CD8-positive, alpha-beta memory T cell (primary cell): ENCODE data around the gene TRMU. TPM values are rescaled to one million over a fixed set of nuclear protein-coding genes. Genes with fewer than 3 reads are reported as not detected.
A peak's percentile ranks its signal among the peaks of the same experiment; 100 is the strongest.

ENCODE experiments used
- CTCF ChIA-PET: fragments of 350-600 bp; sonication (Branson Sonifier 250); formaldehyde crosslinking; loops from one replicate; lab custom pipeline; 2021; ENCODE audit warnings: antibody characterized with exemption; lab: Charles Lee
- POLR2A ChIA-PET: fragments of 350-600 bp; sonication (Branson Sonifier 250); formaldehyde crosslinking; loops from one replicate; lab custom pipeline; 2021; ENCODE audit warnings: antibody characterized with exemption; lab: Charles Lee
- DNase-seq, 5 donors: peaks; one replicate each; pipeline versions ENCODE4 v3.0.0 to v3.0.0-alpha.2; 2020 to 2022; ENCODE audit warnings: mixed read lengths in 1 of 5
- H3K27ac ChIP-seq: one replicate; pipeline ENCODE4 v1.7.0; 2013; ENCODE audit warnings: low read depth, mild to moderate bottlenecking, low read length, moderate library complexity
- H3K27me3 ChIP-seq: 2 replicates; pipeline ENCODE4 v1.7.0; 2013; ENCODE audit warnings: low read length, mild to moderate bottlenecking; ENCODE audit not compliant: insufficient read depth, poor library complexity, severe bottlenecking
- H3K36me3 ChIP-seq: 2 replicates; pipeline ENCODE4 v1.7.0; 2013; ENCODE audit warnings: mild to moderate bottlenecking, low read length, moderate library complexity; ENCODE audit not compliant: insufficient read depth
- H3K4me1 ChIP-seq: 2 replicates; pipeline ENCODE4 v1.7.0; 2013; ENCODE audit warnings: mild to moderate bottlenecking, low read length, moderate library complexity; ENCODE audit not compliant: insufficient read depth
- H3K4me3 ChIP-seq: 2 replicates; pipeline ENCODE4 v1.7.0; 2013; ENCODE audit warnings: mild to moderate bottlenecking, low read length
- H3K9me3 ChIP-seq: 2 replicates; pipeline ENCODE4 v1.7.0; 2013; ENCODE audit warnings: mild to moderate bottlenecking, low read length
- H3K27ac Mint-ChIP-seq, 8 donors: one replicate each; pipeline ENCODE4 v1.8.0; 2020 to 2021; ENCODE audit warnings: mixed read lengths in 8 of 8, mild to moderate bottlenecking in 6 of 8, inconsistent platforms in 3 of 8, moderate library complexity in 3 of 8
- H3K27me3 Mint-ChIP-seq, 2 donors: one replicate each; pipeline ENCODE4 v1.8.0; 2020 to 2021; ENCODE audit warnings: mixed read lengths in 2 of 2, mild to moderate bottlenecking in 1 of 2, moderate library complexity in 1 of 2
- H3K36me3 Mint-ChIP-seq, 3 donors: one replicate each; pipeline ENCODE4 v1.8.0; 2020 to 2021; ENCODE audit warnings: mixed read lengths in 3 of 3, inconsistent platforms in 1 of 3, mild to moderate bottlenecking in 1 of 3
- H3K4me1 Mint-ChIP-seq, 3 donors: one replicate each; pipeline ENCODE4 v1.8.0; 2020 to 2021; ENCODE audit warnings: mixed read lengths in 3 of 3, inconsistent platforms in 1 of 3, mild to moderate bottlenecking in 1 of 3
- H3K4me3 Mint-ChIP-seq, 7 donors: one replicate each; pipeline ENCODE4 v1.8.0; 2020 to 2021; ENCODE audit warnings: mixed read lengths in 7 of 7, mild to moderate bottlenecking in 6 of 7, moderate library complexity in 4 of 7, inconsistent platforms in 2 of 7
- H3K9me3 Mint-ChIP-seq, 5 donors: one replicate each; pipeline ENCODE4 v1.8.0; 2020 to 2022; ENCODE audit warnings: mixed read lengths in 5 of 5, mild to moderate bottlenecking in 3 of 5, moderate library complexity in 2 of 5, inconsistent platforms in 1 of 5
- polyA plus RNA-seq: library from polyadenylated mRNA; unstranded; fragments of 300-500 nt; fragmentation: Illumina TruSeq; gene quantifications from one replicate; pipeline ENCODE4 v1.2.3, GENCODE V29; 2021
- total RNA-seq, 2 experiments: library from RNA; stranded (reverse); gene quantifications; one replicate each; pipeline ENCODE4 v1.2.3, GENCODE V29; 2021

TRMU gene
- total and polyA plus RNA-seq, 3 experiments from 2014 or later, result 13.3 to 69.5 (median 68.9) TPM

DNA sequence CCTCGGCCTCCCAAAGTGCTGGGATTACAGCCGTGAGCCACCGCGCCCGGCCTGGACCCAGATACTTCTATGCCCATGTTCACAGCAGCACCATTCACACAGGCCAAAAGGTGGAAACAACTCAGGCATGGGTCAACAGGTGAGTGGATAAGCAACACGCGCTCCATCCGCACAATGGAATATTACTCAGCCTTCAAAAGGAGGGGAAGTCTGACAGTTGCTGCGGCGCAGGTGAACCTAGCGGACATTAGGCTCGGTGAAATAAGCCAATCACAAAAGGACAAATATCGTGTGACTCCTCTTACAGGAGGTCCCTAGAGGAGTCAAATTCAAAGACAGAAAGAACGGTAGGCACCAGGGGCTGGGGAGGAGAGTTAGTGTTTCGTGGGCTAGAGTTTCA lies 47.0 kb downstream of the TRMU start:
- no peaks in the 10 kb centered on the region for H3K4me1 Mint-ChIP-seq
- H3K9me3 Mint-ChIP-seq, result no peaks in the 10 kb centered on the region
- peak overlapping the region in 1 of 8 donors; percentile 17 for H3K27ac Mint-ChIP-seq
- no peak overlapping the region for H3K4me3 ChIP-seq
- H3K4me3 Mint-ChIP-seq, result no peak overlapping the region
- H3K36me3 Mint-ChIP-seq, result no peaks in the 10 kb centered on the region
- no peak for DNase-seq
- no peak overlapping the region for H3K27ac ChIP-seq
- H3K27me3 ChIP-seq, result no peaks in the 10 kb centered on the region
- no peaks in the 10 kb centered on the region for H3K36me3 ChIP-seq
- no peaks in the 10 kb centered on the region for H3K9me3 ChIP-seq
- peaks cover 0 to 1% of the 10 kb centered on the region in 2 donors for H3K27me3 Mint-ChIP-seq
- H3K4me1 ChIP-seq, result no peaks in the 10 kb centered on the region
- POLR2A ChIA-PET, result no interaction called here
- CTCF ChIA-PET, result no interaction called here

DNA sequence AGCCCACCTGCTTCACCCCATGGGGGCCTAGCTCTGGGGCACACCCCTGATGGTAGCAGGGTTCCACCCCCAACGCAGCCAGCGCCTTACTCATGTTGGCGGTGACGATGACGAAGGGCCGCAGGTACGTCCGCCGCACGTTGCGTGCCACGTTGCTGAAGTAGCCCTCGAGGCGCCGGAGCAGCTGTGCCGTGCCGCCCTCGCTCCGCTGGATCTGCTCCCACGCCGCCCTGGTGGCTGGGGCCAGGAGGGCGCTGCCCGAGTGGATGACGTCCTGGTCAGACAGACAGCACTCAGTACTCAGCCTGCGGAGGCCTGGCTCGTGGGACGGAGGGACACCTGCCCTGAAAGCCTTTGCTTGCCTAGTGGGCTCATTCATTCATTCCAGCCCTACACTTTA lies 50.8 kb downstream of the TRMU start:
- Mint-ChIP-seq H3K27ac (no peak overlapping the region), H3K36me3 (no peaks in the 10 kb centered on the region), H3K9me3 (no peaks in the 10 kb centered on the region), H3K27me3 (peaks cover 2 to 7% of the 10 kb centered on the region in 2 donors), H3K4me1 (peaks cover 0 to 1% (median 0%) of the 10 kb centered on the region in 3 donors), H3K4me3 (no peak overlapping the region)
- Histone ChIP-seq H3K9me3 (no peaks in the 10 kb centered on the region), H3K27ac (no peak overlapping the region), H3K4me1 (no peaks in the 10 kb centered on the region), H3K27me3 (no peaks in the 10 kb centered on the region), H3K36me3 (no peaks in the 10 kb centered on the region), H3K4me3 (no peak overlapping the region)
- ChIA-PET CTCF (interaction anchor here (3.6 kb wide), 1 partner anchor 19 kb away, joined by 11 read pairs; no protein-coding TSS in a partner anchor), POLR2A (no interaction called here)
- DNase-seq, result no peak

DNA sequence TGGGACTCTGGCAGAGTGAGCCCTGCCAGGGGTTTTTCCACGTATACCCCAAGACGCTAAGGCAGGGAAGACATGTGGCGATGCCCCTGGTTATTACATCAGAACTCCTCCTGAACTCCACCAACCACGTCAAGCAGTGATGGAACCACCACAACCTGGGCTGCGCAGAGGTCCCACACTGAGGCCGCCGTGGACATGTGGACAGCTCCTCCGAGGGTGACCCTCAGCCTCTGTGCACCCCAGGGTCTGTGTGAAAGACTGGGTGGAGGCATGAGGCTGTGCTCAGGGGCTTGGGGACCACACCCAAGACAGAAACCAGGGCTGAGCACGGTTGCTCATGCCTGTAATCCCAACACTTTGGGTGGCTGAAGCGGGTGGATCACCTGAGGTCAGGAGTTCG lies 52.2 kb downstream of the TRMU start:
- Mint-ChIP-seq H3K4me1 (peaks cover 0 to 2% (median 1%) of the 10 kb centered on the region in 3 donors), H3K9me3 (no peaks in the 10 kb centered on the region), H3K27ac (no peak overlapping the region), H3K36me3 (no peaks in the 10 kb centered on the region), H3K4me3 (no peak overlapping the region), H3K27me3 (peaks cover 3 to 7% of the 10 kb centered on the region in 2 donors)
- no peaks in the 10 kb centered on the region for H3K36me3 ChIP-seq
- DNase-seq, result no peak
- H3K9me3 ChIP-seq, result no peaks in the 10 kb centered on the region
- POLR2A ChIA-PET, result no interaction called here
- H3K27ac ChIP-seq, result no peak overlapping the region
- no peak overlapping the region for H3K4me3 ChIP-seq
- CTCF ChIA-PET, result interaction anchor here (3.6 kb wide), 1 partner anchor 20 kb away, joined by 11 read pairs; no protein-coding TSS in a partner anchor
- no peaks in the 10 kb centered on the region for H3K4me1 ChIP-seq
- no peaks in the 10 kb centered on the region for H3K27me3 ChIP-seq

DNA sequence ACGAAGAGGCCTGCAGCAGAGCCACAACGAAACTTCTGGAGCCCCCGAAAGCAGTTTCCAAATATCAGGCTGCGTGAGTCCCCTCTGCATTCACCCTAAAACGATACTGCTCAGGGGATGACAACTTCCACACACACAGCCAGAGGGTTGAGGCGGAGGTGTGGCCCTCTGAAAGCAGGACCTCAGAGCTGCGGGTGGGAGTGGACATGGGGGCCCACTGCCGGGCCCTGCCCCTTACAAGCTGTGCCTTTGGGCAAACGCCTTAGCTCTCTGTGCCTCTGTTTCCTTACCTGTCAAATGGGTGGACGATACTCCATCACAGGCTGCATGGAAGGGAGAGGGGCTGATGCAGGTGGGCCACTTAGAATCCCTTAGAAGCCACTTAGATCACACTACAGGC lies 53.1 kb downstream of the TRMU start:
- ChIA-PET POLR2A (no interaction called here), CTCF (interaction anchor here (3.6 kb wide), 1 partner anchor 21 kb away, joined by 11 read pairs; no protein-coding TSS in a partner anchor)
- Histone ChIP-seq H3K4me1 (peaks cover 2% of the 10 kb centered on the region), H3K27me3 (no peaks in the 10 kb centered on the region), H3K27ac (no peak overlapping the region), H3K9me3 (no peaks in the 10 kb centered on the region), H3K4me3 (no peak overlapping the region), H3K36me3 (no peaks in the 10 kb centered on the region)
- Mint-ChIP-seq H3K9me3 (no peaks in the 10 kb centered on the region), H3K36me3 (no peaks in the 10 kb centered on the region), H3K27ac (no peak overlapping the region), H3K4me1 (peaks cover under 1 to 4% (median 2%) of the 10 kb centered on the region in 3 donors), H3K27me3 (peaks cover 3 to 7% of the 10 kb centered on the region in 2 donors), H3K4me3 (no peak overlapping the region)
- no peak for DNase-seq

DNA sequence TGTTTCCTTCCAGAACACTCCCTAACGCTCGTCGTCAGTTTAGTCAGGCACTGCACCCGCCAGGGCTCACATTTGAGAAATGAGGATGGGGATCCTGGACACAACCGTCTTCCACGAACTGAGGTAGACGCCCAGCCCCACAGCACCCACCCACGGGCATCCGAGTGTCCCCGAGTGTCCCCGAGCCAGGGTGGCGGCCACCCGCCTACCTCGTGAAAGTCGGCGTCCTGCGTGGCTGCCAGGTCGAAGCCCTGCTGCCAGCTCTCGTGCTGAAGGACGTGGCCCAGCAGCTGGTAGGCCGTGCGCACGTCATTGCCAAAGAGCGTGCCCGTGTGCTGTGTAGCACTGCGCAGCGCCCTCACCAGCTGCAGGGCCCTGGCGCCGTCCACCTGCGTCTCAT lies 53.6 kb downstream of the TRMU start:
- H3K4me3 Mint-ChIP-seq, result no peak overlapping the region
- no peaks in the 10 kb centered on the region for H3K36me3 Mint-ChIP-seq
- Histone ChIP-seq H3K4me1 (peaks cover 6% of the 10 kb centered on the region), H3K27ac (no peak overlapping the region), H3K9me3 (no peaks in the 10 kb centered on the region), H3K27me3 (no peaks in the 10 kb centered on the region), H3K4me3 (no peak overlapping the region), H3K36me3 (no peaks in the 10 kb centered on the region)
- ChIA-PET POLR2A (no interaction called here), CTCF (no interaction called here)
- no peaks in the 10 kb centered on the region for H3K9me3 Mint-ChIP-seq
- peaks cover 3 to 7% of the 10 kb centered on the region in 2 donors for H3K27me3 Mint-ChIP-seq
- DNase-seq, result no peak
- no peak overlapping the region for H3K27ac Mint-ChIP-seq
- H3K4me1 Mint-ChIP-seq, result peaks cover 5 to 8% (median 6%) of the 10 kb centered on the region in 3 donors

DNA sequence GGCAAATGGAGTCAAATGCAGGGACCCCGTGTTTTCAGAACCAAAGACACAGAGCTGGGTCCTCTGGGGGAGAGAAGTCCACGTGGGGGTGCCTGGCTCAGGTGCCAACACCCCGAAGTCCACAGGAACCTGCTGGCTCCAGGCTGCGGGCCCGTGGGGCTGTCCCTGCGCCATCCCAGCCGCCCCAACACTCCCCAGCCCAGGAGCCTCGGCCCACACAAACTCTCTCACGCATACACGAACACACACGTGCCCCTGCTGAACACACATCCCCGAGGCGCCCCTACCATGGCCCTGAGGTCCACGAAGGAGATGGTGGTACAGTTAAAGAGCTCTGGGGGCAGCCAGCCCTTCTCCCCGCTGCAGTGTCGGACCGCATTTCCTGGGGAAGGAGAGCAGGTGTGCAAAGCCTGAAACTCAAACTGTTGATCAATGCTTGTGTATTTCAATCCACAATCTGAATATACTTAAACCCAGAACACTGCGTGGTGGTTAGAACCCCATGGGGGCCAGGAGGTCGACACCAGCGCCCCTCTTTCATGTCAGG lies 54.7 kb downstream of the TRMU start:
- no peaks in the 10 kb centered on the region for H3K9me3 Mint-ChIP-seq
- peaks cover 7 to 9% (median 8%) of the 10 kb centered on the region in 3 donors for H3K4me1 Mint-ChIP-seq
- H3K4me1 ChIP-seq, result peaks cover 7% of the 10 kb centered on the region
- H3K27me3 Mint-ChIP-seq, result peaks cover 3 to 7% of the 10 kb centered on the region in 2 donors
- H3K4me3 Mint-ChIP-seq, result peak overlapping the region in 1 of 7 donors; percentile 36
- no peaks in the 10 kb centered on the region for H3K36me3 ChIP-seq
- POLR2A ChIA-PET, result no interaction called here
- H3K27ac ChIP-seq, result no peak overlapping the region
- no peak overlapping the region for H3K4me3 ChIP-seq
- H3K36me3 Mint-ChIP-seq, result no peaks in the 10 kb centered on the region
- H3K27me3 ChIP-seq, result no peaks in the 10 kb centered on the region
- no peaks in the 10 kb centered on the region for H3K9me3 ChIP-seq
- CTCF ChIA-PET, result no interaction called here
- no peak for DNase-seq
- H3K27ac Mint-ChIP-seq, result peak overlapping the region in 1 of 8 donors; percentile 25

DNA sequence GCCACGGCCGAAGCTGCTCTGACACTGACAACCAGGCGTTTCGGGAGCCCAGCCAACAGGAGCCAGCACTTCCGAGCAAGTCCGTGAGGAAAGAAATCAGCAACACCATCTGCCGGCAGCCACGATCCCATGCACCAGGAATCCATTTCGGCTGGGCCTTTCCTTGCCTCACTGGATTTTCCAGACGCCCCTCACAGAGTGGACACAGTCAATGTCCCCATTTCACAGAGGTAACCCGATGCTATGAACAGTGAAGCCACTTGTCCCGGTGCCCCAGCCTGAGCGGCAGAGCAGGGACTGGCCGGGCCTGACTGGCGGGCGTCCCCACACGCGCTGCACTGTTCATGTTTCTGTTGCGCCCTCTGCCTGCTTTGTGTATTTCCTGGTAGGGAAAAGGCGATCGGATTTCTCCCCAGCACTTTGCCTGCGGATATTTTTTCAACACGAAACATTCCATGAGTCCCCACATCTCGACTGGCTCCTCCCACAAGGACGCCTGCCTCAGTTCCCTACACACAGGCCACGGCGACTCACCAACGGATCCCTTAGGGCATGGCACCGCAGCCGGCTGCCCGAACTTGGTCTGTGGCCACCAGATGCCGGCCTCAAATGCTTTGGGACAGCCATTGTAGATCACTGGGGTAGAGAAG lies 55.3 kb downstream of the TRMU start:
- H3K27me3 Mint-ChIP-seq, result peaks cover 3 to 11% of the 10 kb centered on the region in 2 donors
- H3K4me3 Mint-ChIP-seq, result peak overlapping the region in 1 of 7 donors; percentile 36
- H3K9me3 Mint-ChIP-seq, result no peaks in the 10 kb centered on the region
- peaks cover 7 to 9% (median 9%) of the 10 kb centered on the region in 3 donors for H3K4me1 Mint-ChIP-seq
- Histone ChIP-seq H3K9me3 (no peaks in the 10 kb centered on the region), H3K4me1 (peaks cover 7% of the 10 kb centered on the region), H3K36me3 (no peaks in the 10 kb centered on the region), H3K27ac (no peak overlapping the region), H3K27me3 (no peaks in the 10 kb centered on the region), H3K4me3 (no peak overlapping the region)
- POLR2A ChIA-PET, result no interaction called here
- no peak overlapping the region for H3K27ac Mint-ChIP-seq
- H3K36me3 Mint-ChIP-seq, result no peaks in the 10 kb centered on the region
- no peak for DNase-seq
- CTCF ChIA-PET, result no interaction called here

DNA sequence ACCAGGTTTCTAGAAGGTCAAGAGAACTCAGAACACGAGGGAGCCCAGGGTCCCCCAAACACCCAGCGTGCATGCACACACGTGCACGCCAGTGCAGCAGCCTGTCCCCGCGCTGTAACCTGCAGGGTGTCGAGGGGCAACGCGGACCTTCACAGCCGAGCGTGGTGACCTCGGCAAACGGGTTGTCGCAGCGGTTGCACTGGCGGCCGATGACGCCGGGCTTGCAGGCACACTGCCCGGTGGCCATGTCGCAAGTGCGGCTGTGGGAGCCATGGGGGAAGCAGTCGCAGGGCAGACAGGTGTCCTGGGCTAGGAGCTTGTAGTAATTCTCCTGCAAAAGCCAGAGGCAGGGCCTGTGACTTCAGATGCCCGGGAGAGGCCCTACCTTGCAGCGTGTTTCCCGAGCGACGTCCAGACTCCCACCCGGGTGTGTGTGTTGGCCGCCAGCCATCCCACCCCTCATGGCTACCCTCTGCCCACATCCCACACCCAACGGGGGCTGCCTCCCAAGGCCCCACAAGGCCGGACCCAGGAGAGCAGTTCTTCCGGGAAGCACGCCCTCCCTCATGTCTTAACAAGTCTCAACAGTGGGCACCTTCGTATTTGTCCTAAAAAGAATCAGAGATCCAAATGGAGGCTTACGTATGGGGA lies 56.1 kb downstream of the TRMU start:
- H3K4me1 Mint-ChIP-seq, result peaks cover 7 to 9% (median 9%) of the 10 kb centered on the region in 3 donors
- DNase-seq, result no peak
- H3K36me3 Mint-ChIP-seq, result no peaks in the 10 kb centered on the region
- no peak overlapping the region for H3K27ac Mint-ChIP-seq
- ChIA-PET CTCF (interaction anchor here (1.4 kb wide), 1 partner anchor 269 kb away, joined by 4 read pairs; no protein-coding TSS in a partner anchor), POLR2A (no interaction called here)
- H3K27me3 ChIP-seq, result no peaks in the 10 kb centered on the region
- peaks cover 3 to 12% of the 10 kb centered on the region in 2 donors for H3K27me3 Mint-ChIP-seq
- H3K9me3 Mint-ChIP-seq, result no peaks in the 10 kb centered on the region
- H3K36me3 ChIP-seq, result no peaks in the 10 kb centered on the region
- H3K9me3 ChIP-seq, result no peaks in the 10 kb centered on the region
- no peak overlapping the region for H3K4me3 Mint-ChIP-seq
- peaks cover 7% of the 10 kb centered on the region for H3K4me1 ChIP-seq
- H3K27ac ChIP-seq, result no peak overlapping the region
- H3K4me3 ChIP-seq, result no peak overlapping the region
